ENCODE measurements around the gene LRRC8E. TPM values are rescaled to one million over a fixed set of nuclear protein-coding genes. Genes with fewer than 3 reads are reported as not detected.
A peak's percentile ranks its signal among the peaks of the same experiment; 100 is the strongest.

The LRRC8E gene
- total and polyA plus RNA-seq, 10 of the 15 experiments (the other 5 are each of a cell fraction or from before 2014, with no cell fraction given) = 0.04 to 0.32 (median 0.25) TPM; not detected in 7

DNA sequence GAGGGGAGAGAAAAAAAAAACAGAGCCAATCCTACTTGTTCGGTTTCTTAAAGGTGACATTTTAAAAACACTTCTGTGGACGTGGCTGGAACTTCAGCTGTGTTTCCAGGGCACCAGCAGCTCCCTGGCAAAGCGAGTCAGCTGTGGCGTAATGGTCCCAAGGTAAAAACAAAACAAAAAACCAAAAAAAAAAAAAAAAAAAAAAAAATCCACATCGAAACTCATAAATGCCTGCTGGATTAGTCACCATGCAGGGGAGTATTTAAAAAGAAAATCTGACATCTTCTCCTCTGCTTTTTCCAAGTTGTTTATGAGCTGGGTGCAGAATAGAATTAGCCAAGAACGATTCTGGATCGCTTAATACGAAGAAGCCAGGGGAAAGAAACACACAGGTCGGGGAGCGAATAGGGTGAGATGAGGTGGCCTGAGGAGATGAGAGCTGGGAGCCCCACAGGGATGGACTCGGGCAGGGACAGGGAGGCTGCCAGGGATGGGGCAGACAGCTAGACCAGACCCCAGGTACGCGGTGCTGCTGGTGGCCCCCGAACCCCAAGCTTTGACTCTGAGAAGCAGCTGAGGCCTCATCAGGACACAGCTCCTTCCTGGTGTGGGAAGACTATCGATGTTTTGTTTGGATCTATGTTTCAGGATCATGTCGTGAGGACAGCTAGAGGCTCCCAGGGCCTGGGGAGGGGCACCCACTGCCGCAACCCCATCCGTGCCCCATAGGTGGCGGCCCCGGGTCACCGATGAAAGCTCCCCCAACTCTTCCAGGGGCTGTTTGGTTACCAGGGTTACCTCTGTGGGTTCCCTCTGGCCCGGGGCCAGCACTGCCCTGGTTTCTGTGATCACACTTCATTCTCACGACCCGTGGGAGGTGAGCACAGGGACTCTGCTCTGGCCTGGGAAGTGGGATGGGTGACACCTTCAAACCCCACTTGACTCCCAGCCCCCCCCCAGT is 40.7 kb downstream of the LRRC8E start (continued):
- TF ChIP-seq SUPT20H (IDR thresholded peaks at IDR 0.05; ENCODE audit: borderline replicate concordance, control insufficient read depth, low read depth, low read length) (no peak), BMI1 (IDR thresholded peaks at IDR 0.05; ENCODE audit: borderline replicate concordance) (peak; percentile 61; the same call in 1 of the 2 replicates), POLR2A (IDR thresholded peaks at IDR 0.05; ENCODE audit: low read depth, low read length) (no peak), EGR1 (IDR thresholded peaks at IDR 0.05; ENCODE audit: borderline replicate concordance in 1 of 2, low read depth in 2 of 2, low read length in 2 of 2) (no peak), ASH2L (IDR thresholded peaks at IDR 0.05; ENCODE audit: borderline replicate concordance, low read depth) (no peak), NR2C1 (IDR thresholded peaks at IDR 0.05) (no peak), SP1 (IDR thresholded peaks at IDR 0.05; ENCODE audit: low read depth, low read length) (no peak), MXI1 (IDR thresholded peaks at IDR 0.05; ENCODE audit: low read depth, low read length) (peak; percentile 64), NFIC (IDR thresholded peaks at IDR 0.05; ENCODE audit: low read depth, low read length) (no peak), MYB (IDR thresholded peaks at IDR 0.05; ENCODE audit: borderline replicate concordance, low read depth, low read length) (no peak), SMARCA5 (IDR thresholded peaks at IDR 0.05) (no peak)
- TF ChIP-seq, protein P1, sequence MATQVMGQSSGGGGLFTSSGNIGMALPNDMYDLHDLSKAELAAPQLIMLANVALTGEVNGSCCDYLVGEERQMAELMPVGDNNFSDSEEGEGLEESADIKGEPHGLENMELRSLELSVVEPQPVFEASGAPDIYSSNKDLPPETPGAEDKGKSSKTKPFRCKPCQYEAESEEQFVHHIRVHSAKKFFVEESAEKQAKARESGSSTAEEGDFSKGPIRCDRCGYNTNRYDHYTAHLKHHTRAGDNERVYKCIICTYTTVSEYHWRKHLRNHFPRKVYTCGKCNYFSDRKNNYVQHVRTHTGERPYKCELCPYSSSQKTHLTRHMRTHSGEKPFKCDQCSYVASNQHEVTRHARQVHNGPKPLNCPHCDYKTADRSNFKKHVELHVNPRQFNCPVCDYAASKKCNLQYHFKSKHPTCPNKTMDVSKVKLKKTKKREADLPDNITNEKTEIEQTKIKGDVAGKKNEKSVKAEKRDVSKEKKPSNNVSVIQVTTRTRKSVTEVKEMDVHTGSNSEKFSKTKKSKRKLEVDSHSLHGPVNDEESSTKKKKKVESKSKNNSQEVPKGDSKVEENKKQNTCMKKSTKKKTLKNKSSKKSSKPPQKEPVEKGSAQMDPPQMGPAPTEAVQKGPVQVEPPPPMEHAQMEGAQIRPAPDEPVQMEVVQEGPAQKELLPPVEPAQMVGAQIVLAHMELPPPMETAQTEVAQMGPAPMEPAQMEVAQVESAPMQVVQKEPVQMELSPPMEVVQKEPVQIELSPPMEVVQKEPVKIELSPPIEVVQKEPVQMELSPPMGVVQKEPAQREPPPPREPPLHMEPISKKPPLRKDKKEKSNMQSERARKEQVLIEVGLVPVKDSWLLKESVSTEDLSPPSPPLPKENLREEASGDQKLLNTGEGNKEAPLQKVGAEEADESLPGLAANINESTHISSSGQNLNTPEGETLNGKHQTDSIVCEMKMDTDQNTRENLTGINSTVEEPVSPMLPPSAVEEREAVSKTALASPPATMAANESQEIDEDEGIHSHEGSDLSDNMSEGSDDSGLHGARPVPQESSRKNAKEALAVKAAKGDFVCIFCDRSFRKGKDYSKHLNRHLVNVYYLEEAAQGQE (IDR thresholded peaks at IDR 0.05; ENCODE audit: low read depth, low read length) = no peak
- TF ChIP-seq, protein P2, sequence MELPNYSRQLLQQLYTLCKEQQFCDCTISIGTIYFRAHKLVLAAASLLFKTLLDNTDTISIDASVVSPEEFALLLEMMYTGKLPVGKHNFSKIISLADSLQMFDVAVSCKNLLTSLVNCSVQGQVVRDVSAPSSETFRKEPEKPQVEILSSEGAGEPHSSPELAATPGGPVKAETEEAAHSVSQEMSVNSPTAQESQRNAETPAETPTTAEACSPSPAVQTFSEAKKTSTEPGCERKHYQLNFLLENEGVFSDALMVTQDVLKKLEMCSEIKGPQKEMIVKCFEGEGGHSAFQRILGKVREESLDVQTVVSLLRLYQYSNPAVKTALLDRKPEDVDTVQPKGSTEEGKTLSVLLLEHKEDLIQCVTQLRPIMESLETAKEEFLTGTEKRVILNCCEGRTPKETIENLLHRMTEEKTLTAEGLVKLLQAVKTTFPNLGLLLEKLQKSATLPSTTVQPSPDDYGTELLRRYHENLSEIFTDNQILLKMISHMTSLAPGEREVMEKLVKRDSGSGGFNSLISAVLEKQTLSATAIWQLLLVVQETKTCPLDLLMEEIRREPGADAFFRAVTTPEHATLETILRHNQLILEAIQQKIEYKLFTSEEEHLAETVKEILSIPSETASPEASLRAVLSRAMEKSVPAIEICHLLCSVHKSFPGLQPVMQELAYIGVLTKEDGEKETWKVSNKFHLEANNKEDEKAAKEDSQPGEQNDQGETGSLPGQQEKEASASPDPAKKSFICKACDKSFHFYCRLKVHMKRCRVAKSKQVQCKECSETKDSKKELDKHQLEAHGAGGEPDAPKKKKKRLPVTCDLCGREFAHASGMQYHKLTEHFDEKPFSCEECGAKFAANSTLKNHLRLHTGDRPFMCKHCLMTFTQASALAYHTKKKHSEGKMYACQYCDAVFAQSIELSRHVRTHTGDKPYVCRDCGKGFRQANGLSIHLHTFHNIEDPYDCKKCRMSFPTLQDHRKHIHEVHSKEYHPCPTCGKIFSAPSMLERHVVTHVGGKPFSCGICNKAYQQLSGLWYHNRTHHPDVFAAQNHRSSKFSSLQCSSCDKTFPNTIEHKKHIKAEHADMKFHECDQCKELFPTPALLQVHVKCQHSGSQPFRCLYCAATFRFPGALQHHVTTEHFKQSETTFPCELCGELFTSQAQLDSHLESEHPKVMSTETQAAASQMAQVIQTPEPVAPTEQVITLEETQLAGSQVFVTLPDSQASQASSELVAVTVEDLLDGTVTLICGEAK (IDR thresholded peaks at IDR 0.05; ENCODE audit: borderline replicate concordance) = no peak
- TF ChIP-seq, protein P3, sequence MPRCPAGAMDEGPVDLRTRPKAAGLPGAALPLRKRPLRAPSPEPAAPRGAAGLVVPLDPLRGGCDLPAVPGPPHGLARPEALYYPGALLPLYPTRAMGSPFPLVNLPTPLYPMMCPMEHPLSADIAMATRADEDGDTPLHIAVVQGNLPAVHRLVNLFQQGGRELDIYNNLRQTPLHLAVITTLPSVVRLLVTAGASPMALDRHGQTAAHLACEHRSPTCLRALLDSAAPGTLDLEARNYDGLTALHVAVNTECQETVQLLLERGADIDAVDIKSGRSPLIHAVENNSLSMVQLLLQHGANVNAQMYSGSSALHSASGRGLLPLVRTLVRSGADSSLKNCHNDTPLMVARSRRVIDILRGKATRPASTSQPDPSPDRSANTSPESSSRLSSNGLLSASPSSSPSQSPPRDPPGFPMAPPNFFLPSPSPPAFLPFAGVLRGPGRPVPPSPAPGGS (IDR thresholded peaks at IDR 0.05; ENCODE audit: borderline replicate concordance, insufficient read depth, low read depth, low read length, poor library complexity, severe bottlenecking) = no peak
- TF ChIP-seq, protein P4, sequence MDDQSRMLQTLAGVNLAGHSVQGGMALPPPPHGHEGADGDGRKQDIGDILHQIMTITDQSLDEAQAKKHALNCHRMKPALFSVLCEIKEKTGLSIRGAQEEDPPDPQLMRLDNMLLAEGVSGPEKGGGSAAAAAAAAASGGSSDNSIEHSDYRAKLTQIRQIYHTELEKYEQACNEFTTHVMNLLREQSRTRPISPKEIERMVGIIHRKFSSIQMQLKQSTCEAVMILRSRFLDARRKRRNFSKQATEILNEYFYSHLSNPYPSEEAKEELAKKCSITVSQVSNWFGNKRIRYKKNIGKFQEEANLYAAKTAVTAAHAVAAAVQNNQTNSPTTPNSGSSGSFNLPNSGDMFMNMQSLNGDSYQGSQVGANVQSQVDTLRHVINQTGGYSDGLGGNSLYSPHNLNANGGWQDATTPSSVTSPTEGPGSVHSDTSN (IDR thresholded peaks at IDR 0.05; ENCODE audit: insufficient replicate concordance, low read depth, low read length) = no peak
- TF ChIP-seq, protein P5, sequence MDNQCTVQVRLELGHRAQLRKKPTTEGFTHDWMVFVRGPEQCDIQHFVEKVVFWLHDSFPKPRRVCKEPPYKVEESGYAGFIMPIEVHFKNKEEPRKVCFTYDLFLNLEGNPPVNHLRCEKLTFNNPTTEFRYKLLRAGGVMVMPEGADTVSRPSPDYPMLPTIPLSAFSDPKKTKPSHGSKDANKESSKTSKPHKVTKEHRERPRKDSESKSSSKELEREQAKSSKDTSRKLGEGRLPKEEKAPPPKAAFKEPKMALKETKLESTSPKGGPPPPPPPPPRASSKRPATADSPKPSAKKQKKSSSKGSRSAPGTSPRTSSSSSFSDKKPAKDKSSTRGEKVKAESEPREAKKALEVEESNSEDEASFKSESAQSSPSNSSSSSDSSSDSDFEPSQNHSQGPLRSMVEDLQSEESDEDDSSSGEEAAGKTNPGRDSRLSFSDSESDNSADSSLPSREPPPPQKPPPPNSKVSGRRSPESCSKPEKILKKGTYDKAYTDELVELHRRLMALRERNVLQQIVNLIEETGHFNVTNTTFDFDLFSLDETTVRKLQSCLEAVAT (IDR thresholded peaks at IDR 0.05) = no peak
